Nucleus accumbens (tissue), 56 donors: ENCODE data around the gene CRIP3.

Experiments used
- DNase-seq, 56 donors: peaks; one replicate each; lab custom pipeline; 2025; lab: John Stamatoyannopoulos, UW

CRIP3 gene

GRCh38 chr6:43275801-43276576 is 32.6 kb downstream of the CRIP3 start:
- peak in 3 of 56 donors; percentile 14 to 51 (median 19) for DNase-seq

- peak in 6 of 56 donors; percentile 3 to 79 (median 33) for DNase-seq
These were observed 33.6 kb downstream of the CRIP3 start for GRCh38 chr6:43274916-43275597.

- no peak for DNase-seq
These were observed 34.3 kb downstream of the CRIP3 start for GRCh38 chr6:43274127-43274915.

DNA sequence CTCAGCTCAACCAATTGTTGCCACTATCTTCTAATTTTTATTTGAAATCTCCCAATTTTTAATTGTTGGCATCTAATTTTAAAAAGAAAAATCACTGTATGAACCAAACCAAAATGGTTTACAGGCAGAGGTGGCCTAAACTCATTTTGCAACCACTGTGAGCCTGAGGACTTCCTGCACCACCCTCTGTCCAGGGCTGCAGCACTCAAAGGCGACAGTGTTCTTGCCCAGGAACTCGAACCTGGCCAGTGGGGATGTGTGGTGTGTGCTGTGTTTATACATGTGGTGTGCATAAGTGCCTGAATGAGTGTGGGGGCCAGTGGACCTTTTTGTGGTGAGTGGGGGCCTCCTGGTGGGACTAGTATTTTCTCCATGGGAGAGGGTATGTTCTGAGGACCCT is 34.9 kb downstream of the CRIP3 start:
- DNase-seq: no peak

GRCh38 chr6:43271944-43272343 is 36.7 kb downstream of the CRIP3 start:
- DNase-seq: no peak

- no peak for DNase-seq
These were observed 37.4 kb downstream of the CRIP3 start for GRCh38 chr6:43271103-43271815.

DNA sequence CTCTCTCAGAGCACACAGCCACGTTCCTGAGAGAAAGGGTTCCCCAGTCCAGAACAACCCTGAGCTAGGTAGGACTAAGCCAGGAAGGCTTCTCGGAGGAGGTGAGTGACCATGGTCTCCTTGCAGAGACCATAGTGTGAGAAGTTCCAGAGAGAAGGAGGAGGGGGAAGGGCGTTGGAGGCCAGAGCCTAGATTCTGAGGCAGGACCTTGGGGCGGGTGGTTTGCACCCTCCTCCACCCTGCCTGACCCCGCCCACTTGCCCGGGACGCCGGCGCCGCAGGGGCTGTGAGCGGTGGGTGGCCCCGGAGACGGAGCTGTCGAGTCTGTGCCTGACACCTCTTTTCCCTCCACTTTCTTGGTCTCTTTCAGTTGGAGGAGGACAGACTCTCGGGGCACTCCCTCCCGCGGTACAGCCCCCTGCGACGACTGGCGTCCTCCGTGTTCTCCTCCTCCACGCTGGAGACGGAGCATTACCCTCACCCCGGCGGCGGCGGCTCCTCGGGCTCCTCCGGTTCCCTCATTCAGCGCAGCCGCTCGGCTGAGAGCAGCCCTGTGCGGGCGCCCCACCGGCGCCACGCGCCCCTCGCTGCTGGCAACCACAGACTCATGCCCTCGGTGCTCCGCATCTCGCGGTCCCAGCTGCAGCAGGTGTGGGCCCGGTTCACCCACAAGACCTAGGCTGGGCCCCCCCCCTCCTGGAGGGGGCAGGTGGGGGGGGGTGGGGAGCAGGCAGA is 39.2 kb downstream of the CRIP3 start:
- DNase-seq: no peak

DNA sequence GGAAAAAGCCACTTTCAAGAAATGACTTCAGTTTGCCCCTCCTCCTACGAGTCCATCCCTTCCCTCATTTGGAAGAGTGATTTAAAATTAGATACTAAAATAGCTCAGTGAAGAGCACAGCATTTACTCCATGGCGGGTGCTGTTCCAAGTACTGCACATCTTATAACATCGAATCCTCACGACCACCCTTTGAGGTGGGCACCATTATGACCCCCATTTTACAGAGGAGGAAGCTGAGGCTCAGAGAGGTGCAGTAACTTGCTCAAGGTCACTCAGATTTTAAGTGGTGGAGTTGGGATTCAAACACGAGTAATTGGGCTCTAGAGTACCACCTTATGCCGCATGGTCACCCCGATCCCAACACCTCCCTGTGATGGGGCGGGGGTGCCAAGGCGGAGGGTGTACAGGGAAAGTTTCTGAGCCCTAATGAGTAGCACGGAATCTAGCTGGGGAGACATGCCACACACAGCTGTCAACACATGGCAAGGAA is 39.8 kb downstream of the CRIP3 start:
- no peak for DNase-seq

DNA sequence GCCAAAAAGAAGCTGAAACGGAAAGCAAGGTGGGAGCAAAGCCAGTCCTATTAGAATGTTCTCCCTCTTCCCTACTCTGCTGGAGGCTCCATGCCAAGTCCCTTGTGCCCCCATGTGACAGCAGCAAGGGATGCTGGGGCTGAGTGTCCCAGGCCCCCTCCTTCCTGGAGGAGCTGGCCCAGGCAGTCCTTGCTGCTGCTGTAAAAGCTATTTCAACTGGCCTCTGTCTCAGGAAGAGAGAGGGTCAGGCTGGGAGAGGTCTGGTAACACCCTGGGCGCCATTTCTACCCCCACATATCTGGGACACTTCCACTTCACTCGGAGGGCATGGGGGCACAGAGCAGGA is 40.3 kb downstream of the CRIP3 start:
- DNase-seq: peak in 52 of 56 donors; percentile 21 to 82 (median 58)

DNA sequence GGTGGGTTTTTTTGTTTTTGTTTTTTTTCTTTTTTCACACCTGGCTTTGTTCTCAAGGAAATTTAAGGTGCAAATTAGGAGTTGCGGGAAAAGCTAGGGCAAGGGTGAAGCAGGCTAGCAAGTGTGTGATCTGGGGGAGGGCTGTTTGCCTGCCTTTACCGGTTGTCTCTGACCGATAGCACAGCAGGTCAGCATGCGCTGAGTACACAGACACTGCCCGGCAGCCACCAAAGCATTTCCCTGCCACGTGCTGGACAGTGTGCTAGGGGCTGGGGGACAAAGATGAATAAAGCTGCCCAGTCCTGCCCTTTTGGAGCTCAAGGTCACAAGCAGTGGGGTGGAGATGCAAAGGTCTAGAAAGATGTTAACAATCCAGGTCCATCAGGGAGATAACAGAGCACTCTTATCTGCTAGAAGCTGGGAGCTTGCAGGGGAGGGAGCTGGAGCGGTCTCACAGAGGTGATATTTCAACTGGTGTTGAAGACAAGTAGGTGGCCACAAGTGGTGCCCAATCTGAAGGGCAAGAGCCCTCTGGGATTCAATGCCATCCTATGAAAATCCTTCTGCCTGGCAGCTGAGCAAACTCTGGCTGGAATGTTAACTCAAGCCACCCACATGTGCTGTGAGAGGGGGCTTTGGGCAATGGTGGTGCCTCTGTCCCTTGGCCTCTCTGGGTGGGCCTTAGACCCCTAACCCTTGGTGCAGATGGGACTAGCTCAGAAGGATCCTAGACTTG is 40.8 kb downstream of the CRIP3 start:
- DNase-seq: no peak

DNA sequence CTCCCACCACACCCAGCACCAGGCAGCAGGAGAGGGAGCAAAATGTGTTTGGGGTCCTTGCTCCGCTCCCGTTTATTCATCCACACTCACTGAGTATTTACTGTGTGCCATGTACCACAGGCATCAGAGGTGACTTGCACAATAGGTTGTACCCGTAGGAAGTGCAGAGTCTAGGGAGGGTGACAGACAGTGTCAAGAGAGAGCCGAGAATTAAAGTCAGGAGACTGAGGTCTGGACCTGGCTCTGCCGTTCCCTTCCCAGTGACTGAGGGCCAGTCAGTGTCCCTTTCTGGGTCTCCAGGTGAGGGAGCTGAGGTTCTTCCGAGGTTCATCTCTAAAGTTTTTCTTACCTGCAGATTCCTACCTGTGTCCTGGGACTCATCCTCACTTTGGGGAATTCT is 43.1 kb downstream of the CRIP3 start:
- no peak for DNase-seq

DNA sequence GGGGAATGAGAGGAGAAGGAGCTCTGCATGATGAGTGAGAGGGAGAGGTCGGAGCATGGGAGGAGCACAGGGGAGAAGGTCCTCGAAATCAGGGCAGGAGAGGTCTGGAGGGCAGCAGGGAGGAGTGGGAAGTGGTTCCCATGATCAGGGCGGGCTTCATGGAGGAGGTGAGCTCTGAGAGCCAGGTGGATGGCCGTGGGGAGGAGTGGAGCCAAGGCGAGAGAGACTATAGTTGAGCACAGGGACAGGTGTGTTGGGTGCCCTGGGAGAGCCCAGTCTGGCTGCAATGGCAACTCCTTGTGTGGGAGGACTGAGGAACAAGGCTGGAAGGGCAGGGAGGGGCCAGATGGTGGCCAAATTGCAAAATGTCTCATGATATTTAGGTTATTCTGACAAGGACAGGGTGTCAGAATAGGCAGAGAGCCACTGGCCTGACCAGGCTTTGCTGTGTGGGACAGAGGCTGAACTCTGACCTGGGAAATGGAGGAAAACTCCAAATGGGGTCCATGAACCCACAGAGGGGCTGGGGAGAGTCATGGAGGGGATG is 44.0 kb downstream of the CRIP3 start:
- no peak for DNase-seq

GRCh38 chr6:43263314-43264178 is 45.1 kb downstream of the CRIP3 start:
- peak in 32 of 56 donors; percentile 9 to 69 (median 22) for DNase-seq

- no peak for DNase-seq
These were observed 45.8 kb downstream of the CRIP3 start for GRCh38 chr6:43262780-43263313.

DNA sequence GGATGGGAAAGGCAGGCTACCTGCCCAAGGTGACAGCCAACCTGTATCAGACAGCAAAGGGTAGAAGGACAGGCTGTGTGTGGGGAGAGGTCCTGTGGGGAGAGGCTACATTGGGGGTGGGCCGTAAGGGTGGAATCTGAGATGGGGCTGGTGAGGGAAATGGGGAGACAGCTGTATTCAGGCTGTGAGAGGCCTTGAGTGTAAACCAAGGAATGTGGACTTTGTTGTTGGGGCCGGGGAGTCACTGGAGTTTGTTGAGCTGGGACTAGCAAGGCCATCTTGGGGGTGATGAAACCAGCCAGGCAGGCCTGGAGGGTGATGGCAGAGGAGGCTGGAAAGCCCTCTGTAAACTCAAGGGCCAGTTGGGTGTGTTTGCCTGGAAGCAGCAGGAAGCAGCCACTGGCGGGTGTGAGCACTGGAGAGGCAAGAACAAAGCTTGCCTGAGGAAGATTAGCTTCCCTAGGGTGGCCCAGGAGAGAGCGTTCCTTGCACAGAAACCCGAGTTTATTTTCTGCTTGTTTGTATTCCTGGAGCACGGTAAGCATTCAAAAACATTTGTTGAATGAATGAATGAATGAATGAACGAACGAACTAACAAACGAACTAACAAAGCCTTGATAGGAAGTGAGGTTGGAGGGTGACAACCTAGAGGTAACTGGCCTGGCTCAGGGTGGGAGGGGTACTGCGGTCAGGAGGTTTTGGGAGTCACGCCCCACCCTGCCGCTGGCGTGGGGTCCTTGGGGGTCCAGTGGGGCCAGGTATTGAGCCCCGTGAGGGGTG is 46.4 kb downstream of the CRIP3 start:
- DNase-seq: peak in 1 of 56 donors; percentile 22

DNA sequence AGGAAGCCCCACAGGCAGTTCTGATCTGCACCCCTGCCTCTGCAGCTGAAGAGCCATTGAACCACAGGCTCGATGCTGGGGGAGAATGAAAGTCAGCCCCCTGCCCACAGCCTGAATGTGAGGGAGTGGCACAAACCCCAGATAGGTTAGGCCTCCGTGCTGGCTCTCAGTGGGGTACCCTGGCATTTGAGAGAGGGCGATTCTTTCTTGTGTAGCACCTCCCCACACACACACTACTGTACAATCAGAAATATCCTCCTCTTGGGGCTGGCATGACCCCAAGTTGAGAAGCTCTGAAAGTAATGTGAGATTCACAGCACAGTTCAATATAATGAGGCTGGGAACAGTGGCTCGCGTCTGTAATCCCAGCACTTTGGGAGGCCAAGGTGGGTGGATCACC is 47.4 kb downstream of the CRIP3 start:
- no peak for DNase-seq

DNA sequence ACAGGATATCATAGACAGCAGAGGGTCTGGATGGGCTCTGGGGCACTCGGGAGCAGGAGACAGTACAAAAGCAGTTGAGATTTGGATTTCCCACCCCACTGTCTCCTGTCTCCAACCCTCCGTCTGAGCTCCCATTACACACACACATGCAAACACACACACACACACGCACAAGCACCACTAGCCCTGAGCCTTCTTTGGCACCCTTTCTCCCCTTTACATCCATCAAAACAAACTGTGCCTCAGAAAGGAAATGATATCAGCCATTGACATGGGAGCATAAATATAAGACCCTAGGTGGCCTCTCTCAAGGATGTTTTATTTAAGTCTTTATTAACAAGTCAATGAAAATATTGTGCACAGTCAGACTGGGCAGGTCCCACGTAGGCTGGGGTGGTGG is 47.8 kb downstream of the CRIP3 start:
- no peak for DNase-seq
